ENCODE results near the gene SRSF2. TPM values are rescaled to one million over a fixed set of nuclear protein-coding genes. Genes with fewer than 3 reads are reported as not detected.
A peak's percentile ranks its signal among the peaks of the same experiment; 100 is the strongest.

The SRSF2 gene
- total and polyA plus RNA-seq, 9 of the 15 experiments (the other 6 are each of a cell fraction or from before 2014, with no cell fraction given), result 161 to 583 (median 393) TPM

DNA sequence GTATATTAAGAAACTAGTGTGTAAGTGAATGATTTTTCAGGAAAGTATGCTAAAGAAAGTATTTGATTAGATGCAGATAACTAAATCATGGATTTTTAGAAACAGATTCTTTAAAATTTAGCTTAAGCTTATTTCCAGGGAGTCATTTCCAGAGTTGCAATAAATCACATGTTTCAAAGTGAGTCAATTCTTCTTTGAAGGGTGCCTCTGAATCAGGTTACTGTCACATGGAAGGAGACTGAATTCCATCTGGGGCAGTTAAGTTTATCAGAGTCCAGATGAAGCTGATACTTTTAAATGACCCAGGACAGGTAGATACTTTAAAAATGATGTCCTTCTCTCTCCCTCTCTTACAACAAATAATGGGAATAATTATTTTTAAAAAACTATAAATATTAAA is 5.8 kb upstream of the SRSF2 start:
- no peak overlapping the region for H3K27ac ChIP-seq (ENCODE audit: extremely low read depth, low read depth, low read length)
- peaks cover 0 to 14% of the 10 kb centered on the region in 2 experiments; a peak in 4 of 5 replicates for H3K4me1 ChIP-seq (replicated peaks in 1 of 2; ENCODE audit: control insufficient read depth in 2 of 2, insufficient read depth in 2 of 2, low read length in 2 of 2)
- TF ChIP-seq NEUROD1 (IDR thresholded peaks at IDR 0.05; ENCODE audit: borderline replicate concordance, low read depth, low read length, partially characterized antibody), result no peak
- peak; percentile 20 for TF ChIP-seq MEIS2 (IDR thresholded peaks at IDR 0.05; ENCODE audit: partially characterized antibody)
- no peak for TF ChIP-seq ATF2 (CRISPR knock-in tag; IDR thresholded peaks at IDR 0.05)
- TF ChIP-seq SIRT6 (IDR thresholded peaks at IDR 0.05; ENCODE audit: low read depth, low read length), result no peak
- TF ChIP-seq STAT5B (CRISPR knock-in tag; IDR thresholded peaks at IDR 0.05), result no peak
- TF ChIP-seq THAP12 (CRISPR knock-in tag; IDR thresholded peaks at IDR 0.05), result no peak
- no peaks in the 10 kb centered on the region for H3K9me1 ChIP-seq (ENCODE audit: control insufficient read depth, insufficient read depth, low read length)
- no peak overlapping the region for H3K4me3 ChIP-seq
- no TSS peak for BruUV-seq (replicated peaks)
- ATAC-seq (no peak), DNase-seq (ENCODE audit: extremely low read depth in 1 of 4, low spot score in 3 of 4) (no peak), FAIRE-seq (no peak)
- no peak overlapping the region for H3K4me2 ChIP-seq (ENCODE audit: insufficient read depth, low read length)
- no peak overlapping the region for H3K9ac ChIP-seq (ENCODE audit: insufficient read depth in 1 of 2, low read depth in 2 of 2, low read length in 2 of 2)
- H3K36me3 ChIP-seq (ENCODE audit: control insufficient read depth, insufficient read depth, low read length), result peaks cover 52% of the 10 kb centered on the region
- H3K27me3 ChIP-seq (ENCODE audit: control insufficient read depth in 2 of 2, insufficient read depth in 2 of 2, low read length in 2 of 2), result no peaks in the 10 kb centered on the region
- in situ Hi-C loops (cut with MboI), result no loop called here
- POLR2A ChIA-PET, result interaction anchor here (0.6 to 0.8 kb wide), 2 partner anchors 17 to 26 kb away, joined by 3 to 5 read pairs; partner anchors contain the start of genes JMJD6 and METTL23
- intact Hi-C loops (cut with micrococcal nuclease), result no loop called here
- H2AFZ ChIP-seq (ENCODE audit: low read depth, low read length), result no peak overlapping the region
- CTCF ChIA-PET (ENCODE audit: low intra/inter-chr PET ratio), result no interaction called here
- H3K79me2 ChIP-seq (ENCODE audit: control insufficient read depth, insufficient read depth, low read length), result peaks cover 28% of the 10 kb centered on the region
- no peaks in the 10 kb centered on the region for H3K9me3 ChIP-seq (replicated peaks; ENCODE audit: control insufficient read depth, insufficient read depth, low read depth, low read length)
- H4K20me1 ChIP-seq (replicated peaks; ENCODE audit: control insufficient read depth, insufficient read depth, low read length), result no peaks in the 10 kb centered on the region

Data from K562 (cell line).